NCI-H526 (cell line): ENCODE measurements around the gene SORCS2.
"Not testable (repeated sequence)": the region's sequence is repeated elsewhere in the genome, so short reads cannot be mapped to it uniquely, and the experiment has no call there.

Source experiments
- DNase-seq, 2 experiments: peaks; one replicate each; lab custom pipeline; 2025; lab: John Stamatoyannopoulos, UW

Gene SORCS2

DNA sequence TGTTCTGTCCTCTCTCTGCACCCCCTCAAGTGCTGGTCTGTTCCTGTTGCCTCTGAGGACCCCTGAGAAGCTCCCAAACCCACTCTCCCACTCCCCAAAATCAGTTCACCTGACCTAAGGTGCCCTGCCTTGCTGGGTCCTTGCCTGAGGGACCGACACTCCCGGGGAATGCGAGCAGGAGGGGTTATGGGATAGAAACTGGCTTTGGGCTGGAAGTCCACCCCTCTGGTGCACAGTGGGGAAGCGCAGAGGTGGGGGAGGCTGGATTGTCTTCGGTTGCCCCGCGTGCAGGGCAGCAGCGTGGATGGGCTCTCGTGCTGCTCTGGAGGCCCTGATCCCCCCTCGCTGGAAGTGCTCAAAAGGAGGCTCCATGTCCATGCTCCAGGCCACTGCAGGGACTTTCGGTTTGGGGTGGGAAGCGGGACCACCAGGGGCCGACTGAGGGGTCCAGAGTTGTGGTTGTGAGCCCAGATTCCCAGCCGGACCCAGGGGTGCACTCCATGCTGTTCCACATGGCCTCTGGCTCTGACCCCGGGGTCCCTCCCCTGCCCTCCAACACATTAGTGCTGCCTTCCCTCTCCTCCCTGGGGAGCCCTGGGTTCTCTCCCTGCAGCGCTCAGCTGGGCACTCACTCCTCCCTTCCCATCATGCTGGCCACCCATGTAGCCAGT, 7.6 kb downstream of the SORCS2 start:
- DNase-seq, result no peak

DNA sequence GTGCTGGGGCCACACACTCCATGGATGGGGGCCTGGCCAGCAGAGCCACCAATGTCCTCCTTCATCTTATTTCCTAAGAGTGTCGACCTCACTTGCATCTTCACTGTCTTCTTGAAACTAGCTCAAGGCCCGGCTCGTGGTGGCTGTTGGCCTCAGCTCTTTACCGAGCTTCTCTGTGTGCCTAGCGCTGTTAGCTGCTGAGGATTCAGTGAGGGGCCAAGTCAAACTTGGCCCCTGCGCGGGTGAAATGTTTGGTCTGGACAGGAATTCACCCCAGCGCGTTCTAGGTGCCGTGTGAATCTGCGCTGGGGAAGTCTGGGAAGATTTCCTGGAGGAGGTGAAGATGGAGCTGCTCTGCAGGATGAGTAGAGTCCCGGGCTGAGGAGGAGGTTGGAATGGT, 8.5 kb downstream of the SORCS2 start:
- no peak for DNase-seq

DNA sequence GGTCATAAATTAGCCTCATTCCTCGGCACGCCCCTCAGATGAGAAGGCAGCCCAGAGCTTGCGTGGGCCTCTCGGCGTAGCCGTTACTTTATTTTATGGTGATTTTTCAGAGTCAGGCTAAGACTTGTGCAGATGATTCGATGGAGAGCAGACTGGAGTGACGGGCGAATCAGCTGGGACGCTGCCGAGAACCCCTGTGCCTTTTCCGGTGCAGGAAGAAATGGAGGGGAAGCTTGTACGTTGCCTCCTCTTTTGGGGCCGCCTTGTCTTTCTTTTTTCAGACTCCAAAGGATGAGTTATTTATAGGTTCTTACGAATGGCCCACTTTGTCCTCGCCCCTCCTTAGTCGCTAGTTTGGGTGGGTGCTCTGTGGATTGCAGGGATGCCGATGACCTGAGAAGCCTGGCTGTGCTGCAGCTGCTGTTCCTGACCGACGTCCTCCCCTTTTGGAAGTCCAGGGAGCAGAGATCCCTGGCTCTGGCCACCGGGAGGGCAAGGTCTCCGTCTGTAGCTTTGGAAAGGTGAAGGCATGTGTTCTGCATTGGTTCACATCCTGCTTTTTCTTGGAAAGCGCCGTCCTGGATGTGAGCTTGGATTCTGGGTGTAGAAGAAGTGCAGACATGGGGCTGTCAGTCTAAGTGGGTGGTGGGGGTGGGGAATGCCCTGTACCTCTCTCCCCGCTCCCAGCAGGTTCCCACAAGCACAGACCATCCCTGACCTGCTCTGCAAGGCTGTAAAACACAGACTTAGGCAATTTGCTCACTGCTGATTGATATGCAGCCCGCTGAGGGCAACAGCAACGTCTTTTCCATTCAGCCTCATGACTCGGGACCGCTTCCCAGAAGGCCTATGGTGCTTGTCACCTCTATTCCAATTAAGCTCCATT, 9.3 kb downstream of the SORCS2 start:
- DNase-seq, result no peak

DNA sequence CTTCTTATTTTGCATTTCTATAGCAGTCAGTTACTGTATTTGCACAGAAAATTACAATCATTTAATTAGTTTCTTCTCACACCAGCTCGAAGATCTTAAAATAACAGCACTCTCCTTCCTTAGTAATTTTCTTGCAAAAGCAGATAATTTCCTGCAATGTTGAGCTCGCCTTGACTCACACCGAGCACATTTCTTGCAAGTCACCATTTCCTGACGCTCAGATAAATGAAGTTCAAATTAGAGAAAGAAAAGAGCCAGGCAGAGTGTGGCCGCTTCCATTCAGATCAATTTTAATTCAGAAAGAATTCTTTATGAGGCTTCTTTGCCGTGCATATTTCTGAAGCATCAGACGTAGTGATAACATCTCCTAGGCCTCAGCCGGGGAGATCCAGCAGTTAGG, 10.1 kb downstream of the SORCS2 start:
- DNase-seq, result no peak

DNA sequence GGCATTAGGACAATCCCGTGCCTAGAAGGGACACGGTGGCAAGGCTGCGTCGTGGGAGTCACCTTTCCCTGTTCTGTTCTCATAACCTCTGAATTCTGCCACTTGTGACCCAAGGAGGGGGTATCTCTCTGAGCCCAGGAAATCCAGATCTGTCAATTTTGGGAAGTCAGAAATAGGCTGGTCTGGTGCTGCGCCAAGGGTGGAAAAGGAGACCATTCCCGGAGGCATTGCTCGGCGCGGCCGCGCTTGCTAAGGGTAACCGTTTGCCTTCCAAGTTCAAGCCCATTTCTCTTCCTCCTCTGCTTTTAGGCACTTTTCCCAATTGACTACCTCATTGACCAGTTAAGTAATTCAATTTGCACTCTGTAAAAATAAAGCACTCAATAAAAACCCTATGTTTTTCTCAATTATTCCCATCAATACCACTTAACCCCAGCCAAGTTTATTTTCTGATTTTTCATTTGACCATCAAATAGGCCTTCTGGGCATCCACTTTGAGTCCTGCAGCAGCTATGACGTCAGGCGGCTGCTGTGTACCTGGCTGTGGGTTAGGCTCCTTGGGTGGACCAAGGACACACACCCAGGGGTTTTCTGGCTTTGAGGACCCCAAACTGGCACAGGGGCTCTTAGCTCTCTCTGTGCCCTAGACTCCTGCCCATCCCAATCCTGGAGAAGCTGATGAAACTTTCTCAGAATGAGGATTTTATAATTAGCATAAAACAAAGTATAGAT, 12.5 kb downstream of the SORCS2 start:
- DNase-seq, result no peak

DNA sequence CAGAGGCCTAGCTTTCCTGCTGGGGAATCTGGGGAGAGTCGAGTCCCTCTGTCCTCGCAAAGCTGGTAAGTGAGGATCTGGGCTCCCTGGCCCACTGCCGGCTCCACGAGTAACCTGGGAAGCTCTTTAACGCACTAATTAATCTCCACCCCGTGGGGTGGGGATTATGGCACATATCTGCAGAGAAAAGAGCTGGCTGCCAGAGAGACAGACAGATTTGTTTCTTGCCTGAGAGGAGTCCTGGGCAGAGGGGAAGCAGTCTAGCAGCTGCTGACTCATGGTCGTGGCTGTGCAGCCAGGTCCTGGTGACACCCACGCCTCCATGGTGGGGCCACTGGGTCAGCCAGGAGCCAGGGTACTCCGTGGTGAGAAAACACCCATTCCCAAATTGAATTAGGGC, 14.0 kb downstream of the SORCS2 start:
- DNase-seq, result no peak

DNA sequence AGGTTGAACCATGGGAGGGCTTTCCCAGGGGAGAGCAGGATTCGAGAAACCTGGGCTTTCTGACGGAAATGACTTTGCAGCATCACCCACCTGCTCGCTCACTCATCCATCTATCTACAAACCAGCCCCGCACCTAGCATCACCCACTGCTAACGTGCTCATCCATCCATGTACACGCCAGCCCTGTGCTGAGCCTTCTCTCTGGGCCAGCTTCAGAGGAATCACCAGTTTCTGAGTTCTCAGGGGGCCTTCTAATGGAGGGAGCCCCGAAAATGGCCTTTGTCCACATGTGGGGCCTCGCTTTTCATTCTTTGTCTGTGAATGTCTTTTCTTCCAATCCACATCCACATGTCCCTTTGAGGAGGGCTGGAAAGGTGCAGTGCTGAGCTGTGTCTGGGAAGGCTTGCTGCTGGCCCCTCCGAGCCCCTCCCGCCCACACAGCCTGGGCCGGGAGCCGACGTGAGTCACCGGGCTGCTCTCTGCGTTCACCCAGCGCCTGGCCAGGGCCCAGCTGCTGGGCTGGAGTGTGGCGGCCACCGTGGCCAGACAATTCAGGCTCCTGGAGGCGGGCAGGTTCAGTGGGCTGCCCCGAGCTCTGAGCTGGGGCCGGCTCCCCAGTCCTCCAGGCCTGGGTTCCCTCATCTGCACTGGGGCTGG, 14.7 kb downstream of the SORCS2 start:
- no peak for DNase-seq

DNA sequence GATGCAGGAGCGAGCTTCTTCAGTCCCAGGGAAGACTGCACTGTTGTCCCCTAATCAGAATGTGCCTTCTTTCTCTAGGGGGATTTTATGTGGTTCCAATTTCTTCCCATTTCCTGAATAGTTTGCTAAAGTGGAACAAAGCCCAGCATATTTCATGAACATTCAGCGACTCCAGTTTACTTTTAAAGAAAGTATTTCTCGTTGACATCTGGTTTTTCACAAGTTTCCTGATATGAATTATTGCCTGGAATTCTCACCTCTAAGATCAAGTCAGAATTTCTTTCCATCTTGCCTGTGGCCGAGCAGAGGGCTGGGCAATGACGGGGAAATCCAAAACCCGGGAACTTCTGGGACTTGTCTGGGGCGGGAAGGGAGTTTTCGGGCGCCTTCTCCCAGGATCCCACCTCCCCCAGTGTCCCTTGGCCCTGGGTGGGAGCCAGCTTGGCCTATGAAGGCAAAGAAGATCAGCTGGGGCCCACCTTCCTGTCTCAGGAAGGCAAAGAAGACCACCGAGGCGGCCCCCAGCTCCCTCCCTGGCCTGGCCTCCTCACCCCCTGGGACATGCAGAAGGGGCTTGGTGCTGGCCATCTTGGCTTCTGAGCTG, 15.4 kb downstream of the SORCS2 start:
- no peak for DNase-seq

DNA sequence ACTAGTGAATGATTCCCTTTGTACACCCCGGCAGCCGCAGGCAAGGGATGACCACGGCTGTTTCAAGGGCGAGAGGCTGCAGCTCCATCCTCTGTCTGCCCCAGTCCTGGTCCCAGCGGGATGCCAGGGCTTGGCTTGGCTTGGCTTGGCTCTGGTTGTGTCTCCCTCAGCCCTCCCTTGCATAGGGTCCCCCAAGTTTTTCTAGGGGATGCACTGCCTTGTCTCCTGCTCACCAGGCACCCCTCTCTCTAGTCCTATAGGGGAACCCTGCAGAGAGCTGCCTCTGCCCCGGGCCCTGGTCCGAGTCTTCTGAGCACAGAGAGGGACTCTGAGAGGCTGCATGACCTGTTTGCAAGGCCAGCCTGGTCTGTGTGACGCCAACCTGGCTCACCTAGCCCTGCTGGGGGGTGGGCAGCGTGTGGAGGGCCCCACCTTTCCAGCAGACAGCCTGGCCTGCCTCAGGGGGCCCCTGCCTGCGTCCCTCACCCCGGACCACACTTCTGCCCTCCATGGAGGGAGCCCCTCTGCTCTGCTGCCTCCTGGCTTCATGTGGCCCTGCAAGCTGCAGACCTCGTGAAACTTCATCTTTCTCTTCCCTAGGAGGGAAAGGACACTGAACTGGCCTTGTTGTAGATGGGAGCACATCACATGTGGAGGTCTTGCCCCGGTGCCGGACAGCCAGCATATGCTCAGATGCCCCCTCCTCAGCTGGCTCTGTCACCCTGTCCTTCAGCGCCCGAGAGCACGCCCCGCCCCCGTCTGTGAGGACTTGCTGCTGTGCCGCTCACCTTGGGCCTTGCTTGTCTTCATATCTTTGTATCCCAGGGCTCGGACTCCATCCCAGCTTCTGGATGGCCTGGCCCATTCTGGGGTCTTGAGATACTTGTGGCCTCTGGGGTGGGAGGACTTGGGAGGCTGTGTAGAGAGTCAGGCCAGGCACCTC, 16.4 kb downstream of the SORCS2 start:
- DNase-seq, result no peak

DNA sequence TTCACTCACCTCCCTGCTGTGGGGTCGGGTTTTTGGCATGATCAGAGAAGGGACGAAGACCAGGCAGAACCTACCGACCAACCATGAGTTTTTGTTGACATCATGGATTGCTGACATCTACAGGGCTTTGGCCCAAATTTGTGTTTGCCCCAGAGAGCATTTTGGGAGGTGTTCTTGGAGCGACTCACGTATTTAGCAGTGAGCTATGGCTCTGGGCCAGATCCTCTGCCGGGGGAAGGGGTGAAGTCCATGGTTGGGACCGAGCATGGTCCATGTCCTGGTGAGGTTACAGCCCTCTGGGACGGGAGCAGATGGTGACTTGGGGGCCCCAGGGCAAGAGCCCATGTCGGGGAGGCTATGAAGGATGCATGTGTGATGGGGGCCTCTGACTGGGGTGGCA, 17.4 kb downstream of the SORCS2 start:
- no peak for DNase-seq

DNA sequence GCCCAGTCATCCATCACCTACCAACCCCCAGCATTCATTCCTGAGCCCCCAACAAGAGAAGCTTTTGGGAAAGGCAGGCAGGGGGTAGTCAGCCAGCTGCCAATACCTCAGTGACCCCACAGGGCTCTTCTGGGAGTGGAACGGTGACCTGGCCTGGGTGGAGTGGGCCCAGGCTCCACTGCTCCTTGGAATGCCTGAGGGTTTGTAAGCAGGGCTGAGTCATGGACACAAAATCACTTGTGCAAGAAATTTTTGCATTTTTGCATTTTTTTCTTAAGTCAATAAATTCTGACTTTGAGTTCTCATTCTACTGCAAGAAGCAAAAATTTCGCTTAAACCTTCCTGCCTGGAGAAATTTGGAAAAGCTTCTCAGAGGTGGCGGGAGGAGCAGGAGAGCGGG, 18.5 kb downstream of the SORCS2 start:
- DNase-seq, result no peak

DNA sequence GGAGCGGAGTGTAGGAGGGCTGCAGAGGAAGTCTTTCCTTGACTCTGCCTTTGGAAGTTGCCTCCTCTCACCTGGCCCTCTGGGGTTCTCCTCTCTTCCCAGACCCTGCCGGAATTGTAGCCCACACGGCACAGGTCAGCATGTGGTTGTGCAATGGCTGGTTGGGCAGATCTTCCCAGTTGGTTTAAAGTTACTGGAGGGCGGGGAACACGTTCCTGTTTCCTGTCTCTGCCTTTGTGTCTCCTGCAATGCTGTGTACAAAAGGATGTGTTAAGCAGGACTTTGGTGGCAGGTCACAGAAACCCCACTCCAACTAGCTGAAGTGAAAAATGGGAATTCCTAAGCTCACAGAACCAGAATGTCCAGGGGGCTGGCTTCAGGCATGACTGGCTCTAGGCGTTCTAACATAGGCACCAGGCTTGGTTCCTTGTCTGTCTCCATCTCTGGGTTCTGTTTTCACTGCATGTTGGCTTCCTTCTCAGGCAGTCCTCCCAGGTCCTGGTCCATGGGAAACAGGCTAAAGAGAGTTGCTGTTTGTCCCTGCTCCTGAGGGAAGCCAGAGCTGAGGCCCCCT, 19.9 kb downstream of the SORCS2 start:
- DNase-seq, result no peak

DNA sequence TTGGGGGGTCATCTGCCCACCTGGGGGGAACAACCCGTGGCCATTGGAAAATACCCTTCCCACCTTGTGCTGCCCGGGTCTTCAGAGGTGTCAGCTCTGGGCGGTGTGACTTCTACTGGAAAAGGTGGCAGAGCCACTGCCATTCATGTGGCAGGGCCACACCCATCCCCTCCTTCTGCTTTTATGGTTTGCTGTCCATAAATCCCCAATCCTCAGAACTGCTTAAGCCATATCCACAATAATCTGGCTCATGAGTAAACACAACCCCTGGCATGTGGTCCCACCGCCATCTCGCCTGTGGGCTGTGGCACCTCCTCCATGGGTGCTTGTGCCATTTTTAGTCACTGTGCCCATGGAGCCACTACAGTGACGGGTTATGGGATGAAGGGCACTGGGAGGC, 20.6 kb downstream of the SORCS2 start:
- no peak for DNase-seq

DNA sequence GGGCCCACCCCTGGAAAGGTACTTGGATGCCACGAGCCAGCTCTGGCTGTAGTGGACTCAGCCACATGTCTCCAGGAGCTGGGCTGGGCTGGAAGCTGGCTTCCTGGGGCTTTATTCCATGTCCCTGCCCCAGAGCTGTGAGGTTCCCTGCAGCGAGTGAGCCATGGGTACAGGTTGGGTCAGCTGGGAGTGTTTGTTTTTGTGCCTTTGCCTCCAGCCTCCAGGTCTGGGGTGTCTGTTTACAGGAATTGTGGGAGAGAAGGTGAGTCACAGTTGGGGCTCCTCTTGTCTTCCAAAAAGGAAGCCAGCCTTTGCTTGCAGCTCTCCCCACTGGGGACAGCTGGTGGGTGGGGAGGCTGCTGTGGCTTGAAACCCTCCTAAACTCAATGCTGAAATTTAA, 21.5 kb downstream of the SORCS2 start:
- DNase-seq, result no peak

DNA sequence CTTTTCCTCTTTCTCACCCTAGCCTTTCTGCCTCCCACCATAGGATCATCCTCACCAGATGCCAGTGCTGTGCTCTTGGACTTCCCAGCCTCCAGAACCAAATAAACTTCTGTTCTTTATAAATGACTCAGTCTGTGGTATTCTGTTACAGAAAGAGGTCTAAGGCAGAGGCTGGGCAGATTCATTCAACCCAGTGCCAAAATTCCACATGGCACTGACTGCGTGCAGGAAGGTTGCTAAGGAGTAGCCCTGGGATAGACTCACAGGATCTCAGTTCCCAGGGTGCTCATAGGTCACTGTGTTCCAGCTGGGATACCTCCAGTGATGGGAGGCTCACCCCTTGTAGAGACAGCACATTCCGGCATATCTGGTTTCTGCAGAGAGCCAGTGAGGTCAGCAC, 22.0 kb downstream of the SORCS2 start:
- DNase-seq, result no peak

DNA sequence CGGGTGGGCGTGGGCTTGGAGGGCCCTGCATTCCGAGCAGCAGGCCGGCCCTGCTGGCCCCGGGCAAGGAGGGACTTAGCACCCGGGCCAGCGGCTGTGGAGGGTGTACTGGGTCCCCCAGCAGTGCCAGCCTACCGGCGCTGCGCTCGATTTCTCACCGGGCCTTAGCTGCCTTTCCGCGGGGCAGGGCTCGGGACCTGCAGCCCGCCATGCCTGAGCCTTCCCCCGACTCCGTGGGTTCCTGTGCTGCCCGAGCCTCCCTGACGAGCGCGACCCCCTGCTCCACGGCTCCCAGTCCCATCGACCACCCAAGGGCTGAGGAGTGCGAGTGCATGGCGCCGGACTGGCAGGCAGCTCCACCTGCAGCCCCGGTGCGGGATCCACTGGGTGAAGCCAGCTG, 22.8 kb downstream of the SORCS2 start:
- not testable (repeated sequence) for DNase-seq

DNA sequence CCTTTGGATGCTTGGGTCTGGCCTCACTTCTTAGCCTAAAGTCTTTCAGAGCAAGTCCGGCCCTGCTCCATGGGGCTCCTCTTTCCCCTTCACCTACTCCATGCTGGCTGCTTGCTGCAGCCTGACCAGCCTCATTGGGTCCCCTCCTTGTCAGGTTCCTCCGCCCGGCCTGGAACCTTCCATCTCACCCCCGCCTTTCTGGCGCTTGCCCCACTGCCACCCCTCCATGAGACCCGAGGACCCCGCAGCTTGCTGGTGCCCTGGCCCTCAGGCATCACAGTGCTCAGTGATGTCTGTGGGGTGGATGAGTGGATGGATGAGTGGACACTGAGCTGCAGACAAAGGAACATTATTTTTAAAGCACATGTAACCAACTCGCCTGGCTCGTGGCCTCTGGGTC, 24.7 kb downstream of the SORCS2 start:
- no peak for DNase-seq

DNA sequence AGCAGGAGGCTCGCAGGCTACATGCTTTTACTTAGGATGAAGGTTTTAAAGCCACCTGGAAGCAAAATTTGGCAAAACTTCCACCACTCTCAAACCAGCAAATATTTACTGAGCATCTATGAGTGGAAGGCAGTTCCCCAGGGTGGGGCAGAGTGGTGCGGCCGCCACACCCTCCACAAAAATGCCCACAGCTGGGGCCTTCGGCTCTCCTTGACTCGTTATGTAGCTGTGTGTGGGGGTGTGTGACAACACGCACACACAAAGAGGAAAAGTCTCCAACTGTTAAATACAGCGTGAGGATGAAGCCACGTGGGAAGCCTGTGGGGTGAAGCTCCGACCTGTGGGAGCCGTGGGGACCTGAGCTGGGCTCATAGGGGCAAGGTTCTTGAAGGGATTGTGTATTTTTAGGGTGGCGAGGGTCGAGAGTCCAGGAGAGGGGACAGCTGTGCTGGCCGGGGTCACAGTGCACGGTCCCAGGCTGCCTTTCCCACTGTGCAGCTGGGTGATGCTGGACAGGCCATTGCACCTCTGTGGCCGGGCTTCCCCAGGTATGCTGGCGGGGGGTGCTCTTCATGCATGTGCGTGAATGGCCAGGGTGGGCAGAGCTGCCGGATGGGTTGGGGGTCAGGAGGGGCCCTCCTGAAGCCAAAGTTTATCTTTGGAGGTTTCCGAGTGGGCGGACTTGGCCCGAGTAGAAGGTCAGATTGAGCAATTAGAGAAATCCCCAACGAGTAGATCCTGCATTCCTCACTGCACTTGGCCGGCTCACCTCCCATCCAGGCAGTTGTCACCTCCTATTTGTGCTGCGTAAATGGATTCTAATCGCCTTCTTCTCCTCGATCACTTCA, 25.4 kb downstream of the SORCS2 start:
- DNase-seq, result no peak

DNA sequence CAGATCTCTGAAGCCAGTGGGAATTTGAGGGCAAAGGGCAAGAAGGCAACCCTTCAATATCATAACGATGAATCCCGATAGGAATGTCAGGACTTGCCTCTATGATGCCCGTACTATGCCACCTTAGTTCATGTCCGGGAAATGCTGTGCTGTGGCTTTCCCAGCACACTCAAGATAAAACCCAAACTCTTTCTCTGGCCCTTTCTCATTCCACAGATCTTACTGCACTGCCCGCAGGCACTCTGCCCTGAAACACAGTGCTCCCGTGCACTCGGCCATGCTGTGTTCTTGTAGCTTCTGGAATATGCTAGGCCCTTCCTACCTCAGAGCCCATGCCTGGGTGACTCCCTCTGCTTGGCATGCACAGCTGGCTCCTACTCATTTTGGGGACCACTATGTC, 26.3 kb downstream of the SORCS2 start:
- no peak for DNase-seq

DNA sequence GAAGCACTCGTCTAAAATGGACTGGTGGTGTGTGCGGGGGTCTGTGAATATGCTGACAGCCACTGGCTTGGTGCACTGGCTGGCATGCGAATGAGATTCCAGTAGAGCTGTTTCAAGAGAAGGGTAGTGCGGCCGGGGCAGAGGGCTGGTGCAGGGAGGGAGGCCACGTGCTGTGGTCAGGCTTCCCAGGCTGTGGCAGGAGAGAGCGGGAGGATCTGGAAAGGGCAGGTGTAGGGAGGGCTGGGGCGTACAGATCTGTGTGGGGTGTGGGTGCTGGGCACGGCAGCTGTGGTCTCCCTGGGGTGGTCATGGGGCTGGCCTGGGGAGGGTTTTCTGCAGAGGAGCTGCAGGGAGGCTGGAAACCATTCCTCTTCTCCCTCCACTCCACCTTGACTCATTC, 30.2 kb downstream of the SORCS2 start:
- DNase-seq, result no peak
